Glomerular endothelial cell (primary cell): ENCODE results near the gene JPT1. TPM values are rescaled to one million over a fixed set of nuclear protein-coding genes. Genes with fewer than 3 reads are reported as not detected.

Source experiments
- DNase-seq: peaks from one replicate; pipeline ENCODE4 v3.0.0-alpha.2; 2011; ENCODE audit warnings: low read depth, low spot score; ENCODE audit errors: extremely low read depth
- total RNA-seq: library from RNA; depleted of rRNA; stranded (reverse); fragments of >200 nt; gene quantifications from 2 replicates; pipeline ENCODE4 v1.2.3, GENCODE V29; 2015

Gene JPT1
- total RNA-seq, 1 donor from 2014 or later: 257 TPM

- peak; percentile 42 for DNase-seq
Measured at GRCh38 chr17:75087558-75088453, 66.5 kb downstream of the JPT1 start, which contains the start of gene SLC16A5. Gene SLC16A5, plus strand, starts transcription at chr17:75087954. Its CDS starts 5,683 bp downstream, at chr17:75093637.

GRCh38 chr17:75087182-75087557, 67.1 kb downstream of the JPT1 start:
- no peak for DNase-seq

DNA sequence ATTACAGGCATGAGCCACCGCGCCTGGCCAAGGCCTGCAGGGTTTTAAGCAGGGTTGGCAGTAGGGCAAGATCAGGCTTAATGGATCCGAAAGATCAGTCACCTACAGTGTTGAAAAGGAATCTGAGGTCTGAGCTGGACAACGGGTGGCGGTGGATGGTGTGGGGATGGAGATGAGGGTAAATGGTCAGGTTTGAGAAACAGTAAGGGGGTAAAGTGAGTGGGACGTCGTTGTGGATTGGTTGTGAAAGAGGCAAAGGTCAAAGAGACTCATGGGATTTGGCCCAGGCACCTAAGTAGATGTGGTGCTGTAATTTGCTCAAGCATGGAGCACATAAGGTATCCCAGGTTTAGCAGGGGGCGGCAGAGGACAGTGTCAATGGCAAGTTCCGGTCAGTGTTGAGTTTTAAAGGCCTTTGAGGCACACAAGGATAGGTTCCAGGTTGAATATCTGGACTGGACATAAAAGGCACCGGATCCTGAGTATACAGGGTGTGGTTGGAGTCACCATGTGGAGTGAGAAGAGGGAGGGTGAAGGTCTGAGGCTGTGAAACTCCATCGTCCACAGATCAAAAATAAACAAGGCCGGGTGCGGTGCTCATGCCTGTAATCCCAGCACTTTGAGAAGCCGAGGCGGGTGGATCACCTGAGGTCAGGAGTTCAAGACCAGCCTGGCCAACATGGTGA, 67.7 kb downstream of the JPT1 start:
- DNase-seq: no peak

Other genes with a start within 250 kb of the JPT1 start
- not detected in 2 replicates for gene USH1G, start 231.3 kb downstream of the JPT1 start, total RNA-seq
- not detected in 2 replicates for gene OTOP2, start 230.2 kb downstream of the JPT1 start, total RNA-seq
- gene OTOP3, start 218.6 kb downstream of the JPT1 start, total RNA-seq: not detected in 2 replicates
- 23.1 and 30.6 TPM in 2 replicates for gene HID1, start 181.8 kb downstream of the JPT1 start, total RNA-seq
- 40.7 and 63.5 TPM in 2 replicates for gene CDR2L, start 166.9 kb downstream of the JPT1 start, total RNA-seq
- gene MRPL58, start 141.8 kb downstream of the JPT1 start, total RNA-seq: 38.7 and 49.7 TPM in 2 replicates
- gene ATP5PD, start 107.5 kb downstream of the JPT1 start, total RNA-seq: 228 and 300 TPM in 2 replicates
- gene KCTD2, start 107.3 kb downstream of the JPT1 start, total RNA-seq: 18.6 and 21.0 TPM in 2 replicates
- gene SLC16A5, start 66.6 kb downstream of the JPT1 start, total RNA-seq: 5.7 and 7.1 TPM in 2 replicates
- gene ARMC7, start 44.5 kb downstream of the JPT1 start, total RNA-seq: 8.9 and 9.7 TPM in 2 replicates
- 41.5 and 62.0 TPM in 2 replicates for gene NT5C, start 22.8 kb downstream of the JPT1 start, total RNA-seq
- gene SUMO2, start 28.4 kb upstream of the JPT1 start, total RNA-seq: 80.6 and 95.5 TPM in 2 replicates
- gene NUP85, start 51.2 kb upstream of the JPT1 start, total RNA-seq: 30.0 and 35.1 TPM in 2 replicates
- gene GGA3, start 107.1 kb upstream of the JPT1 start, total RNA-seq: 27.0 and 32.5 TPM in 2 replicates
- 42.6 and 49.4 TPM in 2 replicates for gene MRPS7, start 107.4 kb upstream of the JPT1 start, total RNA-seq
- gene MIF4GD, start 116.7 kb upstream of the JPT1 start, total RNA-seq: 21.9 and 25.5 TPM in 2 replicates
- 5.8 and 11.7 TPM in 2 replicates for gene SLC25A19, start 134.9 kb upstream of the JPT1 start, total RNA-seq